SK-N-MC (cell line): ENCODE results near the gene DNAJC10.

Experiments
- EZH2 ChIP-seq: fragments of 200-600 bp; sonication (generic); IDR thresholded peaks from one replicate; pipeline ENCODE4 v1.6.1; 2017; ENCODE audit warnings: antibody characterized with exemption
- POLR2AphosphoS5 ChIP-seq: IDR thresholded peaks from 2 replicates; pipeline ENCODE4 v1.6.1; 2012; ENCODE audit warnings: mild to moderate bottlenecking, low read depth, low read length, borderline replicate concordance

GRCh38 chr2:182744490-182744889 is 28.4 kb downstream of the DNAJC10 start:
- TF ChIP-seq POLR2AphosphoS5 (no peak), EZH2 (no peak)
